ENCODE measurements around the gene TIGAR.
A peak's percentile ranks its signal among the peaks of the same experiment; 100 is the strongest.

The TIGAR gene

GRCh38 chr12:4282892-4283511, 38.0 kb upstream of the TIGAR start:
- no peak for DNase-seq

GRCh38 chr12:4283512-4284255, 37.3 kb upstream of the TIGAR start:
- DNase-seq, result no peak

- no peak for DNase-seq
Observed at GRCh38 chr12:4284306-4284705, 36.7 kb upstream of the TIGAR start.

- DNase-seq, result no peak
Observed at GRCh38 chr12:4285070-4285469, 35.9 kb upstream of the TIGAR start.

- DNase-seq, result no peak
Observed at GRCh38 chr12:4286228-4286627, 34.8 kb upstream of the TIGAR start.

GRCh38 chr12:4286771-4287317, 34.2 kb upstream of the TIGAR start:
- no peak for DNase-seq

- DNase-seq, result no peak
Observed at GRCh38 chr12:4287325-4288211, 33.4 kb upstream of the TIGAR start.

- DNase-seq, result no peak
Observed at GRCh38 chr12:4288296-4289131, 32.5 kb upstream of the TIGAR start.

- no peak for DNase-seq
Observed at GRCh38 chr12:4289231-4289878, 31.7 kb upstream of the TIGAR start.

GRCh38 chr12:4289998-4290790, 30.8 kb upstream of the TIGAR start:
- DNase-seq, result no peak

GRCh38 chr12:4292341-4293073, 28.5 kb upstream of the TIGAR start:
- no peak for DNase-seq

GRCh38 chr12:4293299-4293965, 27.6 kb upstream of the TIGAR start:
- DNase-seq, result peak; percentile 34

GRCh38 chr12:4293966-4294505, 27.0 kb upstream of the TIGAR start:
- no peak for DNase-seq

- no peak for DNase-seq
Observed at GRCh38 chr12:4296751-4297150, 24.3 kb upstream of the TIGAR start.

- DNase-seq, result no peak
Observed at GRCh38 chr12:4297617-4298016, 23.4 kb upstream of the TIGAR start.

GRCh38 chr12:4300883-4301282, 20.1 kb upstream of the TIGAR start:
- no peak for DNase-seq

- no peak for DNase-seq
Observed at GRCh38 chr12:4301932-4302501, 19.0 kb upstream of the TIGAR start.

GRCh38 chr12:4302881-4303280, 18.1 kb upstream of the TIGAR start:
- no peak for DNase-seq

- no peak for DNase-seq
Observed at GRCh38 chr12:4303750-4304149, 17.3 kb upstream of the TIGAR start.

All from CD4-positive, alpha-beta T cell treated with Interleukin-12 subunit alpha and Interleukin-12 subunit beta, for 1 hour (primary cell).